Gastrocnemius medialis (tissue), 4 donors: ENCODE results near the gene UBR2.

ENCODE experiments used
- POLR2A ChIP-seq, 2 donors: fragments of 450-650 bp; IDR thresholded peaks; one replicate each; pipeline ENCODE4 v1.6.1; 2017; ENCODE audit warnings: antibody characterized with exemption in 2 of 2, mild to moderate bottlenecking in 2 of 2, moderate library complexity in 2 of 2
- TF ChIP-seq, protein P1 (sequence below), 5 experiments: fragments of 450-650 bp in 3 of 5; fragments of 200-600 bp in 2 of 5; sonication (generic) in 2 of 5; IDR thresholded peaks in 4 of 5; conservative IDR thresholded peaks in 1 of 5; 1 replicate in 4 of 5; 2 replicates in 1 of 5; pipeline ENCODE4 v1.5.1; 2016 to 2019; ENCODE audit warnings: antibody characterized with exemption in 5 of 5, mild to moderate bottlenecking in 3 of 5, moderate library complexity in 3 of 5

GRCh38 chr6:42522942-42523814 lies 40.7 kb upstream of the UBR2 start:
- TF ChIP-seq, protein P1, sequence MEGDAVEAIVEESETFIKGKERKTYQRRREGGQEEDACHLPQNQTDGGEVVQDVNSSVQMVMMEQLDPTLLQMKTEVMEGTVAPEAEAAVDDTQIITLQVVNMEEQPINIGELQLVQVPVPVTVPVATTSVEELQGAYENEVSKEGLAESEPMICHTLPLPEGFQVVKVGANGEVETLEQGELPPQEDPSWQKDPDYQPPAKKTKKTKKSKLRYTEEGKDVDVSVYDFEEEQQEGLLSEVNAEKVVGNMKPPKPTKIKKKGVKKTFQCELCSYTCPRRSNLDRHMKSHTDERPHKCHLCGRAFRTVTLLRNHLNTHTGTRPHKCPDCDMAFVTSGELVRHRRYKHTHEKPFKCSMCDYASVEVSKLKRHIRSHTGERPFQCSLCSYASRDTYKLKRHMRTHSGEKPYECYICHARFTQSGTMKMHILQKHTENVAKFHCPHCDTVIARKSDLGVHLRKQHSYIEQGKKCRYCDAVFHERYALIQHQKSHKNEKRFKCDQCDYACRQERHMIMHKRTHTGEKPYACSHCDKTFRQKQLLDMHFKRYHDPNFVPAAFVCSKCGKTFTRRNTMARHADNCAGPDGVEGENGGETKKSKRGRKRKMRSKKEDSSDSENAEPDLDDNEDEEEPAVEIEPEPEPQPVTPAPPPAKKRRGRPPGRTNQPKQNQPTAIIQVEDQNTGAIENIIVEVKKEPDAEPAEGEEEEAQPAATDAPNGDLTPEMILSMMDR (IDR thresholded peaks at IDR 0.05 in 4 of 5, conservative IDR thresholded peaks at IDR 0.05 in 1 of 5): no peak
- TF ChIP-seq POLR2A (IDR thresholded peaks at IDR 0.05): no peak
